NCI-H2107 (cell line): ENCODE results near the gene RRP1B.

Source experiments
- DNase-seq: peaks from one replicate; lab custom pipeline; 2025; lab: John Stamatoyannopoulos, UW

The RRP1B gene

GRCh38 chr21:43721206-43721605 lies 61.8 kb downstream of the RRP1B start:
- no peak for DNase-seq

GRCh38 chr21:43721939-43722338 lies 62.6 kb downstream of the RRP1B start:
- no peak for DNase-seq

GRCh38 chr21:43723648-43724047 lies 64.3 kb downstream of the RRP1B start:
- DNase-seq = no peak

GRCh38 chr21:43726686-43727518 lies 67.5 kb downstream of the RRP1B start:
- DNase-seq = no peak

- DNase-seq = no peak
These were observed 68.3 kb downstream of the RRP1B start for GRCh38 chr21:43727519-43728153.

GRCh38 chr21:43728154-43728466 lies 68.8 kb downstream of the RRP1B start:
- no peak for DNase-seq

- peak; percentile 51 for DNase-seq
These were observed 69.4 kb downstream of the RRP1B start for GRCh38 chr21:43728467-43729390.

- DNase-seq = no peak
These were observed 72.1 kb downstream of the RRP1B start for GRCh38 chr21:43731476-43731875.

GRCh38 chr21:43731891-43732711 lies 72.7 kb downstream of the RRP1B start:
- no peak for DNase-seq

GRCh38 chr21:43733060-43733459 lies 73.7 kb downstream of the RRP1B start:
- DNase-seq = no peak

GRCh38 chr21:43733529-43734071 lies 74.2 kb downstream of the RRP1B start:
- DNase-seq = no peak

- no peak for DNase-seq
These were observed 75.0 kb downstream of the RRP1B start for GRCh38 chr21:43734131-43734927.

GRCh38 chr21:43734928-43735229 lies 75.5 kb downstream of the RRP1B start:
- no peak for DNase-seq

GRCh38 chr21:43735236-43736091 lies 76.1 kb downstream of the RRP1B start:
- DNase-seq = no peak

- DNase-seq = no peak
These were observed 77.0 kb downstream of the RRP1B start for GRCh38 chr21:43736224-43736883.

- no peak for DNase-seq
These were observed 78.0 kb downstream of the RRP1B start for GRCh38 chr21:43737158-43737950.

GRCh38 chr21:43739621-43740435 lies 80.5 kb downstream of the RRP1B start:
- DNase-seq = no peak
